HepG2 (cell line): ENCODE results near the gene NAT9. TPM values are rescaled to one million over a fixed set of nuclear protein-coding genes. Genes with fewer than 3 reads are reported as not detected.
A peak's percentile ranks its signal among the peaks of the same experiment; 100 is the strongest.

Experiments used
- CHCHD3 ChIP-seq: sonication (generic); formaldehyde crosslinking; IDR thresholded peaks from 2 replicates; pipeline ENCODE4 v1.8.0; 2022; ENCODE audit warnings: mild to moderate bottlenecking, missing genetic modification reagents, moderate library complexity
- FOXK2 ChIP-seq: fragments of 450-650 bp; IDR thresholded peaks from 2 replicates; pipeline ENCODE4 v1.6.1; 2016
- FOXM1 ChIP-seq: sonication (generic); formaldehyde crosslinking; IDR thresholded peaks from 2 replicates; pipeline ENCODE4 v1.5.0; 2020; ENCODE audit warnings: missing genetic modification reagents
- IKZF5 ChIP-seq: IDR thresholded peaks from 2 replicates; pipeline ENCODE4 v1.6.1; 2018; ENCODE audit warnings: missing genetic modification reagents, mild to moderate bottlenecking, missing compliant biosample characterization
- MBNL3 ChIP-seq: fragments of 250-450 bp; sonication (Bioruptor Pico); conservative IDR thresholded peaks from 2 replicates; pipeline ENCODE4 v1.8.0; 2022; ENCODE audit warnings: mild to moderate bottlenecking, inconsistent platforms
- MIXL1 ChIP-seq: IDR thresholded peaks from 2 replicates; pipeline ENCODE4 v1.6.1; 2016
- PAF1 ChIP-seq: IDR thresholded peaks from 2 replicates; pipeline ENCODE4 v1.6.1; 2016; ENCODE audit warnings: missing genetic modification reagents, missing compliant biosample characterization
- POLR2G ChIP-seq: fragments of 200-400 bp; formaldehyde crosslinking; IDR thresholded peaks from 2 replicates; pipeline ENCODE4 v1.6.1; 2018; ENCODE audit warnings: mild to moderate bottlenecking, low read depth, low read length, moderate library complexity
- PRDM4 ChIP-seq: sonication (generic); formaldehyde crosslinking; IDR thresholded peaks from 2 replicates; pipeline ENCODE4 v1.9.0; 2021; ENCODE audit warnings: missing genetic modification reagents, borderline replicate concordance
- SPEN ChIP-seq: sonication (generic); formaldehyde crosslinking; IDR thresholded peaks from 2 replicates; pipeline ENCODE4 v1.5.1; 2020; ENCODE audit warnings: low read depth, mild to moderate bottlenecking, missing genetic modification reagents
- TBP ChIP-seq: sonication (generic); formaldehyde crosslinking; IDR thresholded peaks from 2 replicates; pipeline ENCODE4 v1.5.0; 2020; ENCODE audit warnings: missing genetic modification reagents
- ZBTB33 ChIP-seq: sonication (generic); formaldehyde crosslinking; IDR thresholded peaks from 2 replicates; pipeline ENCODE4 v1.4.0; 2020; ENCODE audit warnings: missing genetic modification reagents
- ZEB1 ChIP-seq: IDR thresholded peaks from 2 replicates; pipeline ENCODE4 v1.6.1; 2012; ENCODE audit warnings: mild to moderate bottlenecking, low read depth, inconsistent platforms; ENCODE audit not compliant: insufficient replicate concordance
- ZNF274 ChIP-seq: sonication (generic); formaldehyde crosslinking; IDR thresholded peaks from 2 replicates; pipeline ENCODE4 v1.5.1; 2020; ENCODE audit warnings: mild to moderate bottlenecking, missing genetic modification reagents
- ZNF354B ChIP-seq: sonication (generic); formaldehyde crosslinking; IDR thresholded peaks from 2 replicates; pipeline ENCODE4 v1.8.0; 2022; ENCODE audit warnings: mild to moderate bottlenecking, missing genetic modification reagents
- ZNF382 ChIP-seq: sonication (generic); formaldehyde crosslinking; IDR thresholded peaks from 2 replicates; pipeline ENCODE4 v1.5.0; 2020; ENCODE audit warnings: missing genetic modification reagents, mild to moderate bottlenecking, borderline replicate concordance
- ZNF431 ChIP-seq: sonication (generic); formaldehyde crosslinking; IDR thresholded peaks from 2 replicates; pipeline ENCODE4 v1.9.0; 2022; ENCODE audit warnings: missing genetic modification reagents, low read depth, mild to moderate bottlenecking, borderline replicate concordance
- ZNF691 ChIP-seq: sonication (generic); formaldehyde crosslinking; IDR thresholded peaks from 2 replicates; pipeline ENCODE4 v1.4.0; 2020; ENCODE audit warnings: missing genetic modification reagents, low read depth, mild to moderate bottlenecking, borderline replicate concordance
- ZNF772 ChIP-seq: sonication (generic); formaldehyde crosslinking; IDR thresholded peaks from 2 replicates; pipeline ENCODE4 v1.5.0; 2020; ENCODE audit warnings: mild to moderate bottlenecking, missing genetic modification reagents
- ZUFSP ChIP-seq: sonication (generic); formaldehyde crosslinking; IDR thresholded peaks from 2 replicates; pipeline ENCODE4 v1.9.0; 2021; ENCODE audit warnings: missing genetic modification reagents, mild to moderate bottlenecking, borderline replicate concordance
- polyA plus RNA-seq, 8 experiments: library from polyadenylated mRNA; depleted of rRNA in 3 of 8; stranded (reverse) in 7 of 8; unstranded in 1 of 8; fragments of >200 nt; fragmentation: Illumina TruSeq in 4 of 8; extraction: Trizol in 4 of 8; gene quantifications; 2 replicates each; pipeline versions ENCODE4 v1.2.1 to v1.2.3, GENCODE V29; 2011 to 2016; ENCODE audit warnings: low read depth in 4 of 8, missing spikeins in 1 of 8, mixed read lengths in 1 of 8; ENCODE audit not compliant: insufficient read depth in 1 of 8
- total RNA-seq, 5 experiments: library from RNA; depleted of rRNA; stranded (reverse); fragments of >200 nt; fragmentation: Illumina TruSeq; extraction: Trizol; gene quantifications; 2 replicates each; pipeline ENCODE4 v1.2.3, GENCODE V29; 2016; ENCODE audit warnings: low read depth in 1 of 5
- TF ChIP-seq, protein P1 (sequence below): IDR thresholded peaks from 2 replicates; pipeline ENCODE4 v1.6.1; 2016; ENCODE audit warnings: low read depth, borderline replicate concordance

NAT9 gene
- total and polyA plus RNA-seq, 2 of the 13 experiments (the other 11 are each of a cell fraction or from before 2014, with no cell fraction given): 39.7 to 44.2 TPM

GRCh38 chr17:74738051-74738996 is 37.8 kb downstream of the NAT9 start (continued):
- TF ChIP-seq ZBTB33 (CRISPR knock-in tag): peak; percentile 39; the same call in 1 of the 2 replicates
- no peak for TF ChIP-seq MBNL3 (CRISPR knock-in tag)
- no peak for TF ChIP-seq ZEB1
- no peak for TF ChIP-seq PRDM4 (CRISPR knock-in tag)
- no peak; the same call in 1 of the 2 replicates for TF ChIP-seq POLR2G
- no peak for TF ChIP-seq ZNF354B
- no peak for TF ChIP-seq SPEN (CRISPR knock-in tag)
- TF ChIP-seq FOXK2: no peak
- no peak for TF ChIP-seq ZNF382 (CRISPR knock-in tag)
- TF ChIP-seq ZNF274 (CRISPR knock-in tag): no peak
- no peak for TF ChIP-seq ZNF431
- TF ChIP-seq PAF1 (CRISPR knock-in tag): no peak
- no peak for TF ChIP-seq FOXM1 (CRISPR knock-in tag)
- TF ChIP-seq CHCHD3 (CRISPR knock-in tag): no peak
- peak; percentile 79; the same call in 1 of the 2 replicates for TF ChIP-seq IKZF5 (CRISPR knock-in tag)
- TF ChIP-seq, protein P1, sequence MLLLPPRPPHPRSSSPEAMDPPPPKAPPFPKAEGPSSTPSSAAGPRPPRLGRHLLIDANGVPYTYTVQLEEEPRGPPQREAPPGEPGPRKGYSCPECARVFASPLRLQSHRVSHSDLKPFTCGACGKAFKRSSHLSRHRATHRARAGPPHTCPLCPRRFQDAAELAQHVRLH: peak; percentile 54; the same call in 1 of the 2 replicates
- TF ChIP-seq ZUFSP (CRISPR knock-in tag): no peak
- TF ChIP-seq ZNF691 (CRISPR knock-in tag): 0 out of 2 replicates have a peak, but pooled peaks have one; percentile 5
- peak; percentile 65 for TF ChIP-seq ZNF772 (CRISPR knock-in tag)
- TF ChIP-seq TBP (CRISPR knock-in tag): no peak
- TF ChIP-seq MIXL1 (CRISPR knock-in tag): no peak
